HG02852 (cell line): ENCODE results near the gene FAM32A.

Experiments
- ATAC-seq: cut with Tn5 transposase; IDR thresholded peaks from one replicate; pipeline ENCODE4 v1.9.1; 2021; ENCODE audit warnings: mild to moderate bottlenecking, moderate library complexity; ENCODE audit not compliant: unreplicated experiment

The FAM32A gene

DNA sequence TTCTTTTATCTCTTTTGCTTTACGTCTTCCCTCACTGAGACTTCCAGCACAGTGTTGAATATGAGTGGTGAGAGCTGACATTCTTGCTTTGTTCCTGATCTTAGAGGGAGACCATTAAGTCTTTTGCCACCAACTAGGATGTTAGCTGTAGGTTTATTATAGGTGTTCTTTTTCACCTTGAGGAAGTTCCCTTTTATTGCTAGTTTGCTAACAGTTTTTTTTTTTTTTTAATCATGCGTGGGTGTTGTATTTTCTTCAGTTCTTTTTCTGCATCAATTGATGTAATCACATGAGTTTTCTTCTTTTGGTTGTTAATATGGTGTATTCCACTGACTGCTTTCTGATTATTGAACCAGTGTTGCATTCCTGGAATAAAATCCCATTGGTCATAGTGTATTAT lies 33.6 kb downstream of the FAM32A start:
- ATAC-seq = no peak

DNA sequence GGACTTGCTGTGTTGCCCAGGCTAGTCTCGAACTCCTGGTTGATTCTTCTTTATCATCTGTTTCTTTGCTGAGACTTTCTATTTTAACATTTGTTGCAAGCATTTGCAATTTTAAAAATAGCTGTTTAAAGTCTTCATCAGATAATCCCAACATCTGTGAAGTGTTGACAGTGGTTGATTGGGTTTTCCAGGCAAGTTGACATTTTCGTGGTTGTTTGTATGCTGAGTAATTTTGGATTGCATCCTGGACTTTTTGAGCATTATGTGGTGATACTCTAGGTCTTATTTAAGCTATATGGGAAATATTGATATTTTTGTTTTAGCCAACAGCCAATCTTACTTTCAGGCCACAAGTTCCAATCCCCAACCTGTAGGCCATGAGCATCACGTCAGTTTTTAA lies 37.6 kb downstream of the FAM32A start:
- no peak for ATAC-seq

DNA sequence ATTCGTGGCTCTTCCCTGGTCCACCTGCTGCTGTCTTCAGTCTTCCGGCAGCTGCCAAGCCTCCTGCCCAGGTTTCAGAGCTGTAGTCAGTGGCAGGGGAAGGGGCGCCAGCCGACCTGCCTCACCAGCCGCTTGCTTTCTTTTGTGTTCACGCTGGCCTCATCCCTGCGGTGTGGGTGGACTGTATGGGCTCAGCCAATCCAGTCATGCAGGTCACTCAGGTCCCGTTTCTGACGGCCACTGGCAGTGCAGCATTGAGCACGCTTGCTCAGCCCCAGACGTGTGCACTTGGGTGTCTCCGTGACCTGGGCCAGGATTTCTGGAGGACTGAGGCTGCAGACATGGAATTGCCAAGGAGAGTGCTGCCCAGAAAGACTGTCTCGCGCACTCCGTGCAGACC lies 38.5 kb downstream of the FAM32A start:
- ATAC-seq = no peak

DNA sequence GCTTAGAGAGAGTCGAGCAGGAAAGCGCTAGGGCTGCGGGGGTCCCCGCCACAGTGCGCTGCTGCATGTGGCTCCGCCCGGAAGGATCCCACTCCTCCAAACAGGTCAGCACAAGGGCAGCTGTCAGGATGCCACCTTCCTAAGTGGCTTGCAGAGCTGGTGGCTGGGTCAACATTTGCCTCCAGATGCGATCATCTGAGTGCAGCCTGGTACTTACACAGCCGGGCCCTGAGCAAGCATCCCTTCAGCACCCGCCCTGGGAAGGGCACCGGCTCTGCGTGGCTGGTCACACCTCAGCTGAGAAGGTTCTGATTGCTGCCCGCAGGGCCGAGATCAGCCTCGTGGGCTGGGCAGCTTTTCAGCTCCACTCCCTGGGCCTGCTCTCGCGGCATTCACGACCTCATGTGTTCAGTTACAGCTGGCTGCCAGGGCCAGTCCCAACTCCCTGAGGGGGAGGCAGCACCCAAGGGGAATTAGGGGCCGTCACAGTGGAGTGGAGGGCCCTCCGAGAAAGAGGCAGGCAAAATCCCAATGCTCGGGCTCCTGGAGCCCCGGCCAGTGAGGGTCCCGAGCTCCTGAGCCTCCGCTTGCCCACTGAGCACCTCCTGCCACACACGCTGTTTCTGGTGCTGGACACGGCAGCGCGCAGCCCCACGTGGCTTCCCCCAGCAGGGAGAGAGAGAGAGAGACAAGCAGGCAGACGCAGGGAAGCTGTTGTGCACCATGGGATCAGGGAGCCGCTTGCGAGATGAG lies 39.3 kb downstream of the FAM32A start:
- no peak for ATAC-seq

GRCh38 chr19:16225279-16226183 lies 40.3 kb downstream of the FAM32A start:
- ATAC-seq = no peak

GRCh38 chr19:16226184-16226591 lies 41.0 kb downstream of the FAM32A start:
- no peak for ATAC-seq

DNA sequence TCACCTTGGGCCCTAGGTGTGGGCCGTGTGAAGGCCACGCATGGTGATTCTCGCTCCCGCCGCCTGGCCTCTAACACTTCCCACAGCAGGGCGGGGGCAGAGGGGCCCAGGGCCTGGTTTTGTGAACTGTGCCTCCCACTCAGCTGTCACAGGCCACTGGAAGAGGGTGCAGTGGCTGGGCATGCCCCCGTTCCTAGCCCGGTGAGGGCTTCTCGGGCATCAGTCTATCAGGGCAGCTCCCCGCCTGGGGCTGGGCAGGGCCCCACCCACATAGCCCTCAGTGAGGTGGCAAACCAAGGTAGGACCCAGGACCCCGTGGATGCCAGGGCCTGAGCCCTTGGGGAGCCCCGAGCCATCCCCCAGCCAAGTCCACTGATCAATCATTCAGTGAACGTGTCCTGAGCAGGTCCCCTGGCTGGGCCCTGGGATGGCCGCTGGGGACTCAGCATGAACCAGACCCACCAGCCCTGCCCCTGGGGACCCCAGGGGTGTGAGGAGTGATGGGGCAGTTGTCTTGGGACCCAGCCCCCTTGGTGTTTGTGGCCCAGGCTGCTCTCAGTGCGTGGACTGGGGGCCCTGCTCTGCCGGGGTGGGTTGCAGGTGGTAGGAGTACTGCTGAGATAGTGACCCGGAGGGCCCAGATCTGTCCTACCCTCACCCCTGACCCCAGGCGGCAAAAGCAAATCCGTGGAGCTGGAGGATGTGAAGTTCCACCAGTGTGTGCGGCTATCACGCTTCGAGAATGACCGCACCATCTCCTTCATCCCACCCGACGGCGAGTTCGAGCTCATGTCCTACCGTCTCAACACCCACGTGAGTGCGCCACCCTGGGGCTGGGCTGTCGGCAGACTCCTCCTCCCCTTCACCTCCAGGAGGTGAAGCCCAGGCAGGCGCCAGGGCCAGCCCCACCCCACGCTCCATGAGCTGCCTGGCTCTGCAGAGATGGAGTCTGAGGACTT lies 41.9 kb downstream of the FAM32A start:
- no peak for ATAC-seq

- ATAC-seq = no peak
Observed at GRCh38 chr19:16227837-16228636, 42.8 kb downstream of the FAM32A start.

GRCh38 chr19:16228637-16229321 lies 43.6 kb downstream of the FAM32A start:
- ATAC-seq = no peak

- no peak for ATAC-seq
Observed at GRCh38 chr19:16229322-16229641, 44.1 kb downstream of the FAM32A start.

GRCh38 chr19:16232127-16232526 lies 46.9 kb downstream of the FAM32A start:
- no peak for ATAC-seq

- ATAC-seq = no peak
Observed at GRCh38 chr19:16232568-16232967, 47.4 kb downstream of the FAM32A start.

DNA sequence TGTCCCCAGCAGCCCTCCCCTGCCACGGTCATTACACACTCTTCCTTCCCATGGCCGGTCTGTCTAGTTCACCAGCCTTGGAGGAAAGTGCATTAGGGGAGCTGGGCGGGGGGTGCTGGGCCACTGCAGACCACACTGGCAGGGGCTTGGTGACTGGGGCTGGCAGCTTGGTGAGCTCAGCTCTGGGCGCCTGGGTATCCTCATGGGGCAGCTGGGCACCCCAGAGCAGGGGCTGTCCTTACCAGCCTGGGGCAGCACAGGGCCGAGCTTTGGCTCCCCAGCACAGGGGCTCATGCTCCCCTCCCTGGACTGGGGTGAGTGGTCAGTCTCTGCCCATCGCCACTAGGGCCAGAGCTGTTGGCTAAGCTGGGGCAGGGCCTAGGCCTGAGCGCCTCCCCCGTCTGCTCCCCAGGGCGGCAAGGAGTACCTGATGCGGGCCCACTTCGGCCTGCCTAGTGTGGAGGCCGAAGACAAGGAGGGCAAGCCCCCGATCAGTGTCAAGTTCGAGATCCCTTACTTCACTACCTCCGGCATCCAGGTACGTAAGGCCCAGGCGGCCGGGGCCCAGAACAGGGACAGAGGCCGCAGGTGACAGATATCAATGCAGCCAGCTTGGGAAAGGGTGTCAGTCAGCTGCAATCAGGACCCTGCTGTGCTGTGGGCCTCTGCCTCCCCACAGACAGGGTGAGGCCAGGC lies 48.0 kb downstream of the FAM32A start:
- ATAC-seq = no peak

GRCh38 chr19:16233836-16234551 lies 48.8 kb downstream of the FAM32A start:
- ATAC-seq = no peak

DNA sequence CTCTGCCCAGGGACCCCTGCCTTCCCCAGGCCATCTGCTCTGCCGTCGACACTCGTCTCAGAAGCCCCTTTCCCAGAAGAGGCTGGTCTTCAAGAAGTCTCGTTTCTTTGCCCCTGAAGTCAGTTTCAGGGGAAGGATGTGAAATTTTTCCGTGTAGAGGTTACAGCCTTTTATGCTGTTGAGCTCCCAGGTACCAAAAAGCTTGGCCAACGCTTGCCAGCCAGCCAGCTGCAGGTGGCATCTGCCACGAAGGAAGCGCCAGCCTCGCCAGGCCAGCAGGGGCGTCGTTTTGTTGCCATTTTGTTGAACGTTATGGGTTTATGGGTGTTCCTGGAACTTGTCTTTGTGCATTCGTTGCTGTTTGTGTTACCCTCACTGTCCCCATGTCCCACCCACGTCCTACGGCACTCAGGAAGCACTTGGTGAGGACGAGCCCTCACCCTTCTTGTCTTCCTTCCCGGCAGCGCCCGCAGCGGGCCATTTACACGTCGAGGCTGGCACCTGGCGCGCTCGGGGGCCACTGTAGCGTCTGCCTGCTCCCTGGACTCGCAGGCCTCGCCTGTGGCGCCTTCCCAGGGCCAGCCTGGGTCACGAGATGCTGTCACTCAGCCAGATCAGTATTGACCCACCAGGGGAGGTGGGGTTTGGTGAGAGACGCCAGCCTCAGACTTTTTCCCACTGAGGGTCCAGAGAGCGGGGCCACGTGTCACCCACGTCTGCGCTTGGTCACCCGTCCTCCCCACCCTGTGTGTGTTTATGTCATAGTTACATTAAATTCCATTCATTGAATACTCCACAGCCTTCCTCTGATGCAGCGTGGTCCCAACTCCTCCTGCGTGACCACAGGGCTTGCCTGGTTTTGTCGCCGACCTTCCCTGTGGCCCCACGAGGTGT lies 49.6 kb downstream of the FAM32A start:
- ATAC-seq = no peak

DNA sequence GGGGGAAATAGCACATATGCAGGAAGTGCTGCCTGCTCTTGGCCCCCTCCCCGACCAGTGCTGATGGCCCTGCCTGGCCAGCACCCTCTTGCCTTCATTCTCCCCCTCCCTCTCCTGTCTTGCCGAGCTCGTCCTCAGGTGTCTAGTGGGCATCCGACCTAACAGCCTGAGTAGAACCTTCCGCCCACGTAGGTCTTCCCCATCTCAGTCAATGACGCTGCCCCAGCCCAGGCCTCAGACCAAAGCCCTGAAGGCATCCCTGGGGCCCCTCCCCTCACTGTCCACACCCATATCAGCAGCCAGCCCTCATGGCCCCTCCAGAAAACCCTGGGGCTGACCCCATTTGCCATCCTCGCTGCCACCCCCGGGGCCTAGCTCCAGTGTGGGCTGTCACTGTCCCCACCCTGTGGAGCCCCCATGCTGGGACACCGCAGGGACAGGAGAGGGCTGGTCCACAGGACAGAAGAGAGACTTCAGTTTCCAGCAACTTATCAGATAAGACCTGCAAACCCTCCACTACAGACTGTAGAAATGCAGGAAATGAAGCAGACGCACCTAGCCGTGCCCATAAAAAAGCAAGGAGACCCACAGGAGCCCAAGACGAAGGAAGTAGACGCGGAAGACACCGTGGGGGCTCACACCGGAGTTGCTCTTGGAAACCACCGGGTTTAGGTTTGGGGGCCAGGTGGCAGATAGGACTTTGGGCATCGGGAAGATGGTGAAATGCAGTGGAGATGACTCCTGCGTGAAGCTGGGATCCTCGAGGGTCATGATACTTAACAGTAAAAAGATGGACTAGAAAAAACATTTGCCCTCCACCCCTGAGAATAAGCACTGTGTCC lies 50.8 kb downstream of the FAM32A start:
- ATAC-seq = no peak
